HTR-8/SVneo (cell line): Measurements from ENCODE around the gene ATF6B.

Experiments used
- DNase-seq: peaks from one replicate; pipeline ENCODE4 v3.0.0; 2011; ENCODE audit warnings: low spot score, mixed read lengths; ENCODE audit not compliant: insufficient read length
- FAIRE-seq: peaks from 2 replicates; lab custom pipeline; 2011; peaks lifted over from hg19 to GRCh38; lab: Jason Lieb, UNC

Gene ATF6B

DNA sequence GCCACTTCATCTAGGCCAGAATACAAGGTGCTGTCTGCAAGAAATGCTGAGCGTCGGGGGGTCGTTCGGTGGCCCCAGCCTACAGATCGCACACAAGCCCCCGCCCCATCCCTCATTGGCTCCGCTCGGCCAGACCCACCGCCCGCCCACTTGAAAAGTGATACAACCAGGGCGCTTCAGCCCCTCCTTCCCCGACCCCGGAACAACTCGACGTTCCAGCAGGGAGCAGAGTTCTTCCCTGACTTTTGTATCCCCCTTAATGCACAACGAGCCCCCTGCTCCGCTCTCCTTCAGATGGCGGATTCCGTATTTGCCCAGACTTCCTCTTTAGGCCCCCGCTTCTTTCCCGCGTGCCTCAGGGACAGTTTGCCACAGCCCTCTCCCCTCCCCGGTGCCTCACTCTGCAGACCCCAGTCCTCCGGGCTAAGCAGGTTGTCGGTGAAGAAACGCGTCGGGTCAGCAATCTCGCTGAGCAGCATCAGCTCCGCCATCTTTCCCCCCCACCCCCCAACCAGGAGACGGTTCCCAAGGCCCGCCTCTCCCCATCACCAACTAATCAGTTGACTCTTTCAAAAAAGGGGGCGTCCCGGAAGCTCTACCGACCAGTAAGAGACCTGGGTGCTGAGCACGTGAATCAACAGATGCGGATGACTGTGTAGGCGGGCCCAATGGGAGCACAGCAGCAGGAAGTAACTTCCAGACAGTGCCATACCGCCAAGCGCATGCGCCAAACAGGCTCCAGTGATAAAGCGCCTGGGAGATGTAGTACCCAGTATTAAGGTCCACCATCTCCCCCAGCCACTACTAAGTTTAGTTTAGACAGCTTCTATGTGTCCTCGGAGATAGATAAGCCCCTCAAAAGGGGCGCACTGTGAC lies at the start of gene ATF6B:
Gene ATF6B, minus strand, starts transcription at position 530 of the 876 bp plus-strand sequence. Its CDS starts 39 bp downstream, at position 491.
- FAIRE-seq: peak; percentile 86

GRCh38 chr6:32177183-32177787 lies 49.2 kb upstream of the ATF6B start:
- DNase-seq: no peak
- FAIRE-seq: no peak

More for the DNA sequence above, at the start of gene ATF6B:
- DNase-seq: peak; percentile 100

DNA sequence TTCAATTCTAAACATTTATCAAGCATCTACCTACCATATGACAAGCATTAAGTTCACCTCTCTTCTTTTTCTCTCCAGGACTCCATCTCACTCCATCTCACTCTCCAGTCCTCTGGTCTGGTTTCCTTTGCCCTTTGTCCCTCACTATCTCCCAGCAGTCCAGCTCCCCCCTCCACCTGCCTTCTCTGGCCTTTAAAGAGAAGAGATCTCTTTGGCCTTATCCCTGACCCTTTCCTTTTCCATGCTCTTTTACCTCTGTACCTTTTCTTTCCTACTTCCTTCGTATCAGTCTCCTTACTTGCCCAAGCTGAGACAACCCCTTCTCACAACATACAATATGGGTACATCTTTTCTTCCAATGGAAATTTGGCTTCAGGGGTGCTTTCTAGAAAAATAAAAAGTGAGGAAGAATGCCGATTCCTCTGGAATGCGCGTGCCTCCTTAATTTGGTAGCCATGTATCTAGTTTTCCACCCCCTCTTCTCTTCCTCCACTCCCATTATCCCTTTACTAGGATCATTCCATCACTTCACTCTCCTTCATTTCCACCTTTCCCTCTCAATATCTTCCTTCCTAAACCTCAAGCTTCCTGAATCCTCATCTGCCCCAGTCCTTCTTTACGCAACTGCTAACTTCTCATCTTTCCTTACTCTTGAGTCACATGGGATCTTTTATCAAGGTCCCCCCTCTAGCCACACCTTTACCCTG lies 48.6 kb upstream of the ATF6B start:
- DNase-seq: no peak
- FAIRE-seq: no peak

DNA sequence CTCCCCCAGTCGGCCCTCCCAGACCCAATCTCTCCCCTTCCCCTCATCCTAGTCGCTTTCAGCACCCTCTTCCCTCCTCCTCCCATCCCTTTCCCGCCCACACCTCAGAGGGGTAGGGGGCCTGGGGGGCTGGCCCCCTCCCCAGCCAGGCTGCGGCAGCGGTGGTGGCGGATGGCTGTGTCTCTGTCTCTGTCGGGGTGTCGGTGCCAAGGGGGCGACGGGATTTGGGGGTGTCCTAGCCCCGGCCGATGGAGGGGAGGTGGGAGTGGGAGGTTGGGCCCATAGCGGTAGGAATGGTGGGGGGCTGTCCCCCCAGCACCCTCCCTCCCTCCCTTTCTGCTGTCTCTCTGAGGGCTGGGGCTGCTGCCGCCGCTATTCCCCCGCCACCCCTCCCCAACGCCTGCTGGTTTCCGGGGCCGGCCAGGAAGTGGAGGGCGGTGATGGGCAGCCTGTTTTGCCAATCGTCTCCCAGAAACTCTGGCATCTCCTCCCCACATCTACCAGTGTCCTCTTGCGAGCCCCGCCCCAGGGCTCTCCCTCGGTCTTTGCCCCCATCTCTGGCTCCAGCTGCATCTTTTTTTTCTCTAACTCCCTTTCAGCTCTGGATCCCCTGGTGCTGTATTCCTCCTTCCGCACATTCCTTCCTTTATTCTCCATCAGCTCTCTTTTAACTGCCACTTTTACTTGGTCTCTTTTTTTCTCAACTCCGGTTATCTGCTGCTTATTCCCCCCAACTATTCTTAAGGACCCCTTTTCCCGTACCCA lies 47.8 kb upstream of the ATF6B start, which contains the start of gene AGPAT1:
Gene AGPAT1, minus strand, starts transcription at position 374 of the 765 bp plus-strand sequence. CDS start 4,588 bp downstream, outside the sequence.
- no peak for FAIRE-seq
- DNase-seq: peak; percentile 97

- FAIRE-seq: no peak
- DNase-seq: no peak
Measured at GRCh38 chr6:32175322-32175710, 47.3 kb upstream of the ATF6B start.

DNA sequence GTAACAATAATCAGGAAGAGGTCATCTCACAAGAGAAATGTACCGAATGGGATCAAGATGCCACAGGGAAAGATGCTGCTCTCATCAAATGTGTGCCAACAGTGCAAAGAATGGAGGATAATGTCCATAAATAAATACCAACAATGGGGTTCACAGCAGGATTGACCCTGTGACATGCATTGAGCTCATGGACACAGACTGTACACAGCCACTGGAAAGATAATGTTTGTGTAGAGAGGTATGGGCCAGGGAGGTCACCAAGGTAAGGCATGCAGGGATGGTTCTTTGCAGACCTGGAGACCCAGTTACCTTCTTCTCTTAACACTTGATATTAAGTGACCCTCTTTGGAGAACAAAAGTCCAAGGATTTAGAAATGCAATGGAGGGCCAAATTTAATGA lies 46.4 kb upstream of the ATF6B start:
- no peak for FAIRE-seq
- DNase-seq: no peak

DNA sequence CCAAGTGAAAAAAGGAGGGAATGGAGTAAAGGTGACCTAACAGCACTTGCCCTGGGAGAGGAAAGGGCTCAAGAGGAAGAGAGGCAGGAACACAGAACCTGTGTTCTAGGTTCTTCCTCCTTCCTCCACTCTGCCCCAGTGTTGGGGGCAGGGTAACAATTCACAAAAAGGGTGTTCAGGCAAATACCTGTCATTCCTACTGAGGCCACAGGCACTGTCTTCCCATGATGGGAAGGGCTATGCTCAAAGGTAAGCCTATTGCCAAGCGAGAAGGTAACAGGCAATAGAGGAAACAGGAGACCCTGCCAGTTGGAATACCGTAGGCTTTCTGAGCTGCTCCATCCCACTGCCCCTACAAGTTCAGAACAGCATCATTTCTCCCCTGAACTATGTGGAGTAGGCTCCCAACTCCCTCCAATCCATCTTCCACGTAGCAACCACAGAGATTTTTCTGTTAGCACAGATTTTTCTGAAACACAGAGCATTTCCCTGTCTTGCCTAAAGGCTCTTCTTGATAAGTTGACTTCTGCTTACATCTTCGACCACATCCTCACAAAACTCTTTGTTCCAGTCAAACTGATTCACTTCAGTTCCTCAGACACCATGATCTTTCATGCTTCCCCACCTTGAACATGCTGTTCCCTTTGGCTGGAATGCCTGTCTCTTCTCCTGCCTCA lies 45.1 kb upstream of the ATF6B start:
- FAIRE-seq (no peak), DNase-seq (no peak)

GRCh38 chr6:32171234-32171633 lies 43.2 kb upstream of the ATF6B start:
- no peak for FAIRE-seq
- no peak for DNase-seq

GRCh38 chr6:32170294-32170693 lies 42.2 kb upstream of the ATF6B start:
- no peak for FAIRE-seq

DNA sequence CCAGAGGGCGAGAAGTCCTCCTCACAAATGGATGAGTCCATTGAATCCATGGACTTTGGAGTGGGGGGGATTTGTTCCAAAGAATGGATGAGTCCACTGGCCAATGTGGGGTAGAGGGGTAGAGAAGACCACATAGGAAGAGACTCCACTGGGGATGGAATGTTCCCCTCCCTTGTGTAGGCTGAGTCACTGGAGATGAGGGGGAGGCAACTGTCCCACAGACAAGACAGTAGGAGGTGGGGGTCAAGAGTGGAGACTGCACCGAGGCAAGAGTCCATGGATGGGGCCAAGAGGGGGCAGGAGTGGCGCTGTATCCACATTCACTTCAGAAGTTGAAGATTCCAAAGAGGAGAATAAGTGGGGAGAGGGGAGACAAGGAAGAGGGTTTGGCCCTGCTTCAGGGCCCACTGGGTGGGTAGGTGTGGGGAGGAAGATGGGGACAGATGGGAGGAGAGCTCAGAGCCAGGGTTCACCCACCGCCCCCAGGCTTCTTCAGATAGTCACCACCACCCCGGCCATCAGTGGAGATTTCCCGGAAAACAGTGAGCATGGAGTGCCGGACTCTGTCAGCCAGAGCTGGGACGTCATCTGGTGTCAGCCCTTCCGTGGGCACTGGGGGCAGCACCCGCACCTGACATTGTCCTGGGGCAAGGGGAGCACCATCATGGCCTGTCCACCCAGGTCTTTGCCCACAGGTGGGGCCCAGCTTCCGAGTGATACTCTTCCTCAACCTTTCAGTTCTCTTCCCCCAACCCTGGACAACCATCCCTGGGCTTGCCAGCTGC lies 41.0 kb upstream of the ATF6B start:
- DNase-seq: no peak
- FAIRE-seq: no peak

More at GRCh38 chr6:32170294-32170693, 42.2 kb upstream of the ATF6B start:
- DNase-seq: no peak

DNA sequence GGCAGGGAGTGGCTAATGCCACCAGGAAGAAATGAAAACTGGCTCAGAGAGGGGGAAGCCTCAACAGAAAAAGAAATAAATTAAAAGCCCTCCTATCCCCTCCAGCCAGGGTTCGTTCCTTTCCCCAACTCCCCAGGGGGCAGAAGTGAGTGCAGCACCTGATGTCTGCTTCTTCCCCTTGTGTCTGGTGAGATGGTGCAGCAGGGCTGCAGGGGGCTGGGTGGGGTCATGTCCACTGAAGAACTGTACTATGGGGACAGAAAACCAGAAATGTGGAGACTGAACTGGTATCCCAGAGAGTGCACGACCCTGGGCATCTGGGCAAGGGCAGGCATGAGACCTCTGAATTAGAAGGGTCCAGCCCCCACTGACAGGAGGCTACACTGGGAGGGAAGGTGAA lies 40.3 kb upstream of the ATF6B start:
- FAIRE-seq (no peak), DNase-seq (no peak)

DNA sequence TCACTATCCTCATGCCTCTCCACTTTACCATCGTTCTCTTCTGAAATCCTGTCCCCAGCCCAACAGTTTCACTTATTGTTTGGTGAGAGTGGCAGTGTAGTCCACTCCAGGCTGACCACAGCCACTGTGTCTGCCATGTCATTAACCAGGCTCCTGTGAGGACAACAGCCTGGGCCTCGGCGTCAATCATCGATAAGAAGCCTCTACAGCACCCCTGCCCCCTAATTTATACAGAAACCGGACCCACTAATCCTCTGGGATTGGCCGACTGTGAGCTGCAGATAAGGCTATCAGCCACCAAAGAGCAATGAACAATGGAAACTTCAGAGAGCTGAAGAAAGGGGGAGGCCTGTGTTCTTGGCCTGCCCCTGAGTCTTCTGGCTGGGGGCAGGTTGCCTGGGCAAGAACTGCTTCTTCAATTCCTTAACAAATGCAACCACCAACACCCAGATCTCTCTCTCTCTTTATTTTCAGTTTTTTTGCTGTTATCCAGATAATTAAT lies 39.8 kb upstream of the ATF6B start:
- FAIRE-seq (no peak), DNase-seq (no peak)

GRCh38 chr6:32167154-32167760 lies 39.2 kb upstream of the ATF6B start:
- FAIRE-seq (no peak), DNase-seq (no peak)

DNA sequence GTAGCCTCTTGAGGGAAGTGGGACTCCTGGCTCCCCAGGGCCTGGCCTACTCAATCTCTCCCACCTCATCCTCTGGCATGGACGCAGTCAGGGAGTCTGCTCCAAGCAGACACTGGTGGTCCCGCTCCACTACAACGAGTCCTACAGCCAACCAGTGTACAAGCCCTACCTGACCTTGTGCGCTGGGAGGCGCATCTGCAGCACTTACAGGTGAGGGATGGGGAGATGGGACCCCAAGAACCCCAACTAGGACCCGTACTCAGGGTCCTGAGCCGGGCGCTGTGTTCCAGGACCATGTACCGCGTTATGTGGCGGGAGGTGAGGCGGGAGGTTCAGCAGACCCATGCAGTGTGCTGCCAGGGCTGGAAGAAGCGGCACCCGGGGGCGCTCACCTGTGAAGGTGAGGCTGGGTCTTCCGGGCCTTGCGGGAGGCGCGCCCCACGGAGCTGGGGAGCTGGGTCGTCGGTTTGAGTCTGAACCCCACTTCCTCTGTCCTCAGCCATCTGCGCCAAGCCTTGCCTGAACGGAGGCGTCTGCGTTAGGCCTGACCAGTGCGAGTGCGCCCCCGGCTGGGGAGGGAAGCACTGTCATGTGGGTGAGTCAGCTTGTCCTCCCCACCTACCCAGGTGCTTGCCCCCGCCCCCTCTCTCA lies 38.5 kb upstream of the ATF6B start:
- FAIRE-seq (no peak), DNase-seq (no peak)

- DNase-seq (no peak), FAIRE-seq (no peak)
Measured at GRCh38 chr6:32164295-32164694, 36.2 kb upstream of the ATF6B start, which contains the start of gene EGFL8. TSS of gene EGFL8 (plus strand) at chr6:32164595. CDS start at chr6:32166166, 1,571 bp downstream.

DNA sequence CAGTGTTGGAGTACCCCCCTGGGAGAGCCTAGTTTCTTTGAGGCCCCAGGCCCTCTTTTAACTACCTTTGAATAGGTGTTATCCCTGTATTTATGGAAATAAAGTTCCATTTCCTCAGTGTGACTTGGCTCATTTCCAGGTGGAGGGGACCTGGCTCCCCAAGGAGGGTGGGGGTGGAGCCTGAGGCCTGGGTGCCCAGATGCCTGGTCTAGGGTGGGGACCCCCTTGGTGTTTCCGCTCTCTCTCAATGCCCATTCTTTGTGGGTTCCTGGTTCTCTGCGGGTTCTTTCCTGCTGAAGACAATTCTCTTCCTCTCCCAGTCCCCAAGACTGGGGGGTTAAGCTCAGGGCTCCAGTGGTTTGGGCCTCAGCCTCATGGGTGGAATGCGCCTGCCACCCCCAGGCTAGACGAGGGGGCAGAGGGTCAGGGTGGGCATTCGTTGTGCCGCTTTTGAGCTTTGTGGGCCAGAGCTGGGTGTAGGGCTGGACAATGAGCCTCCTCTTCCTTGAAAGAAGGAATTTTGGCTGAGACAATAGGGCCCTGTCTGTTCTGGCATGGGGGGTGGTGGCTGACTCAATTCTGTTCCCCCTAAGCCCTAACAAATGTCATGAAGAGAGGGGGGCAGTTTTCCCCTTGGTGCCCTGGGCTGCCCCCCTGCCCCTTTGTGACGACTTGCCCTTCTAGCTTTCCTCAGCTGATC lies 35.7 kb upstream of the ATF6B start:
- DNase-seq (no peak), FAIRE-seq (no peak)

DNA sequence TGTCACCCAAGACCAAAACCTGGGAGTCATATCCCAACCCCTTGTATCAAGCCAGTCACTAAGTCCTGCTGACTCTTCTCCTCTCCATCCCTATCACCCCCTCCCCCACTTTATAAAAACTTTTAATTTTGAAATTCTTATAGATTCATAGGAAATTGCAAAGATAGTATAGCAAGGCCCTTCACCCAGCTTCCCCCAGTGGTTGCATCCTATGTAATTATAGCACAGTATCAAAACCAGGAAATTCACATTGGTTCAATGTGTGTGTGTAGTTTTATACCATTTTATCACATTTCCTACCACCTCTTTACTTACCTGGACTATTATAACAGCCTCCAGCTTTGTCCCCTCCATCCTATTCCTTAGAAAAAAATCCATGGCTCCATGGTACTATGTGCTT lies 30.0 kb upstream of the ATF6B start:
- FAIRE-seq (no peak), DNase-seq (no peak)
